Eye (tissue), 1 donor: ENCODE results near the gene NPFF.
"Not testable (repeated sequence)": the region's sequence is repeated elsewhere in the genome, so short reads cannot be mapped to it uniquely, and the experiment has no call there.

ENCODE experiments used
- DNase-seq: peaks from one replicate; pipeline ENCODE4 v3.0.0-alpha.2; 2015

Gene NPFF, protein sequence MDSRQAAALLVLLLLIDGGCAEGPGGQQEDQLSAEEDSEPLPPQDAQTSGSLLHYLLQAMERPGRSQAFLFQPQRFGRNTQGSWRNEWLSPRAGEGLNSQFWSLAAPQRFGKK

DNA sequence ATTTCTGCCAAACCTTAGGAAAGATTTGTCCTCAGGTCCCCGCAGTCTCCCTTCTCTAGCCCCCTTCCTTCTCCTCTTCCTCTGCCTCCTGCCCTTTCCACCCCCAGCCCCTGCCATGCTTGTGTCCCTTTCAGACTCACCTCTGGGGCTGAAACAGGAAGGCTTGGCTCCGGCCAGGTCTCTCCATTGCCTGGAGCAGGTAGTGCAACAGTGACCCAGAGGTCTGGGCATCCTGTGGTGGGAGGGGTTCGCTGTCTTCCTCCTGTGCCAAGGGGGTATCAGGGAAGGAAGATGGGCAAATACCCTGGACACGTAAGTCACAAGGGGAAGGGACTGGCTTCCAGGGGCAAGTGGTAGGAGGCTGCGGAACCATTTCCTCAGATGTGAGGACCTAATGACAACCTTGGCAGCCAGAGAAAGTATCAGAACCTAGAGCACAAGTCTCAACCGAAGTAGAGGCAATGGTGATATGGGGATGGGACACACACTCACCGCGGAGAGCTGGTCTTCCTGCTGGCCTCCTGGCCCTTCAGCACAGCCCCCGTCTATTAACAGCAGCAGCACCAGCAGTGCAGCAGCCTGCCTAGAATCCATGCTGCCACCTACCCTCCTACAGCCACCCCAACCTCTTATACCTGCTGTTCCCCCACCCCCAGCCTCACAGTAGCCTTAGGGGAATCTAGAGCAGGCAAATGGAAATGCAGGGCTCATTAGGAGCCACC lies at the start of gene NPFF:
NPFF (minus strand) TSS at position 604 of the 722 bp plus-strand sequence; CDS start at position 594, 10 bp downstream.
- no peak for DNase-seq

DNA sequence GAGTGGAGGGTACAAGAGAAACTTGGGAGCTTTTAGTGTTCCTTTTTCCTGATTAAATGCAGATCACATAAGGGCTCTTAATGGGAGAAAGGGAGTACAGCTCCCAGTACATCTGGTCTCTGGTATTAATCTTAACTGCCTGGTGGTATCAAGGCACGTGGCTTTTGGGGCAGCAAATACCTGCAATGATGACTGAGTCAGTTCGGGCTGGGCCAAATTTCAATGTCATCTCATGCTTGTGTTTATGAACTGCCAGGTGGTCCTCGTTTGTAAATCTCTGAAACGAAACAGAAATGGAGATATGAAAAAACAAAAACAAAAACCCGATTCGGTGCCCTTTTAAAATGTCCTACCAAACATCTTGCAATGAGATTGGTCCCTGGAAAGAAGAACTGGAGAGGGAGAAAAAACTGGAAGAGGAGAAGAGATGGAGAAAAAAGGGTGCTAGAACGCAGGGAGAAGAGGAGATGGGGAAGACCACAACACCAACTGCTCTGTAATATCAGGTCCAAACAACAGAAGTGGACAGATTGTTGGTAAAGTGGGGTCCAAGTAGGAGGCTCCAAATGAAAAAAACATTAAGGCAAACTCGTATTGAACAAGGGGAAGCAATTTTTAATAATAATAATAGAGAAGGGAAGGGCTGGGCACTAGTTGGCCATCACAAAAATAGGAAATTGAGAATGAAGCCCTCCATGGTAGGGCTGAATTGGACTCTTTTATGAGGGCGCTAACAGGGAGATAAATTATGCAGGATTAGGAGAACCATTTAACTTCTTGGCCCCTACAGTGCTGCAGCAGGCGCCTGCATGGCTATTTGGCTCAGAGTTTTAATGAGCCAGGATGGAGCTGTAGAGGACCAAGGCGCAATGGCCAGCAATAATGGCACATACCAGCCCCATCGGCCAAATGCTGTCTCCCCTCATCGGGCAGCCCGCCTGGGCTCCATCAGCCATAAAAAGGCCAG lies 45.4 kb upstream of the NPFF start:
- DNase-seq: no peak

DNA sequence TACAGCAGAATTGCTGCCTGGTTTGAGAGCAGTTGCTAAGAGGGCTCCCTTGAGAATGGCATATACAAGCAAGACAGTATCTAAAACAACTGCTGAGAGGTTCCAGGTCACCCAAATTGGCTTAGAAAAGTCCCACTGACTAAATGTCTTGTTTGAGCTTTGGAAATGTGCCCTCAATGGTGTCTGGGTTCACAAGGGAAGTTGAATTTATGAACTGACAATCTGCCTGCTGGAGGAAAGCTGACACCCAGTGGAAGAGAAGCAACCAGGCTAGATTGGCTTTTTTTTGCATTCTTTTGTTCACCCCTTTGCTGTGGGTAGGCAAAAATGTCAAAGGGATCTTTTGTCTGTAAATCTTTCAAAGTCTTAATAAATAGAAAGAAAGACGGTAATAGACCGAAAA lies 44.6 kb upstream of the NPFF start:
- DNase-seq: no peak

DNA sequence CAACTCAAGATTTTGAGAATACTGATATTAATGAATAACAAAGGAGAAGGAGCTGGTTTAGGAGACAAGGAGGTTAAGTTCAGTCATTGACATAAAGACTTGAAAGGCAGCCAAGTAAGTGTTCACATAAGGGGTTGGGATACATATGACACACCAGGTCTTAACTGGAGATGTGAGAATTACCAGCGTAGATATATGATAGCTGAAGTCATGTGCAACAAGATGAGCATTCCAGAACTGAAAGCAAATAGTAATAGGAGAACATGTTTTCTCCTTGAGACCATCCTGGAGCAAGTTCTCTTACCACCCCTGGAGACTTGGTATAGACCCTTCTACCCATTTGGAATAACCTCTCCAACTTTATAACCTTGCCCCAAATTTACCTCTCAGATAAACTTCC lies 43.3 kb upstream of the NPFF start:
- no peak for DNase-seq

DNA sequence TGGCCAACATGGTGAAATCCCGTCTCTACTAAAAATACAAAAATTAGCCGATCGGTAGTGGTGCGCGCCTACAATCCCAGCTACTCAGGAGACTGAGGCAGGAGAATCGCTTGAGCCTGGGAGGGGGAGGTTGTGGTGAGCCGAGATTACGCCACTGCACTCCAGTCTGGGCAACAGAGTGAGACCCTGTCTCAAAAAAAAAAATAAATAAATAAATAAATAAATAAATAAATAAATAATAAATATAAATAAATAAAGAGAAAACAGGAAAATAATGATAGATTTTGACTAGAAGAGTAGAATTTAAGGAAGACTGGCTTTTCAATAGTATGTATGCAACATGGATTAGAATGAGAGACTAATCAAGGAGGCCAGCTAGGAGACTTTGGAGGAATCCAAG lies 42.8 kb upstream of the NPFF start:
- DNase-seq: not testable (repeated sequence)

DNA sequence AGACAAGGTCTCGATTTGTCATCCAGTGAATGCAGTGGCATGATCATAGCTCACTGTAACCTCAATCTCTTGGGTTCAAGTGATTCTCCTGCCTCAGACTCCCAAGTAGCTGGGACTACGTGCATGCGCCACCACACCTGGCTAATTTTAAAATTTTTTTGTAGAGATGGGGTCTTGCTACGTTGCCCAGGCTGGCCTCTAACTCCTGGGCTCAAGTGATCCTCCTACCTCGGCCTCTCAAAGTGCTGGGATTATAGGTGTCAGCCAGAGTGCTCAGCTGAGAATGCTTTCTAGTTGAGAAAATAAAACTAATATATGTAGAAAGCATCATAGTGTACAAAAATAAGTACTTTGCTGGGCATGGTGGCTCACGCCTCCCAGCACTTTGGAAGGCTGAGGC lies 41.1 kb upstream of the NPFF start:
- DNase-seq: not testable (repeated sequence)

DNA sequence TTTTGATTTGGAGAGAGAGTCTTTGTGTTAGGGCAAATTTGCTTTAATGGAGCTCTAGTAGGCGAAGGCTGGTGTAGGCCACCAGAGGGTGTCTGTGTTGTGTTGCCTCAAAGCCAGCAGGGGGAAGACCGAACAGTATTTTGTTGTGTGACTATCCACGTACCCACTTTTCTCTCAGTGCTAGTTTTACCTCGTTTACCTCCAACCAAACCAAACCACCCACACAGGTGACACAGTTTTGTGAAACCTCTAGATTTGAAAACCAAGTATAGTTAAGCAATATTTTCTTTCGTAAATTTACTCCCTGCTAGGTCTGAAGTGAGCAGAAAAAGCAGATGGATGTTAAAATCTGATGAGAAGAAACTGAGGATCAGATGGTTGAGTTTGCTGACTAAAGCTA lies 36.3 kb upstream of the NPFF start:
- DNase-seq: peak; percentile 80

DNA sequence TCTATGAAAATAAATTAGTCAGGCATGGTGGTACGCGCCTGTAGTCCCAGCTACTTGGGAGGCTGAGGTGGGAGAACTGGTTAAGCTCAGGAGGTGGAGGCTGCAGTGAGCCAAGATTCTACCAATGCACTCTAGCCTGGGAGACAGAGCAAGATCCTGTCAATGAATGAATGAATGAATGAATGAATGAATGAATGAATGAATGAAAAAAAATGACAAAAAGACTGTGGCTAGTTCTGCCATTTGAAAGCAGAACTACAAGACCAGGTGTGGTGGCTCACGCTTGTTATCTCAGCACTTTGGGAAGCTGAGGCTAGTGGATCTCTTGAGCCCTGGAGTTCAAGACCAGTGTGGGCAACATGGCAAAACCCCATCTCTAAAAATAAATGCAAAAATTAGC lies 32.2 kb upstream of the NPFF start:
- DNase-seq: no peak

DNA sequence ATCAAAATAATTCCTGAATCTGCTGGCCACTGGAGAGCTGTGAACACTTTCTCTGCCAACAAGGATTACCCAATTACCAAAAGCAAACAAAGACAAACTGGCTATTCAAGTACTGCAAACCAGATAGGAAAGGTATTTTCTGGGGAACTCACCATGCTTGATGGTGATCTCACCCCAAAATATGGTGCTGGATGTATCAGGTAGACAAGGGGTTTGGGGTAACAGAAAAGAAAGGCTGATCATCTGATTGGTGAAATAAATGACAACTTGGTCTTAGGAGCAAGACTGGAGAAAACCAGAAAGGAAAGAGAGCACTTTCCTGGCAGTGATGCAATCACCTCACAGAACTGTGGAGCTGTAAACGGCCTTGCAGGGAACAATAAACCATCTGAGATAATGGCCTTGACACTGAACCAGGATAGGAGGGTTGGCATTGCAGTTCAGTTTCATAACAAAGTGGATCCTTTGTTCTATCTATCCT lies 31.0 kb upstream of the NPFF start:
- no peak for DNase-seq

DNA sequence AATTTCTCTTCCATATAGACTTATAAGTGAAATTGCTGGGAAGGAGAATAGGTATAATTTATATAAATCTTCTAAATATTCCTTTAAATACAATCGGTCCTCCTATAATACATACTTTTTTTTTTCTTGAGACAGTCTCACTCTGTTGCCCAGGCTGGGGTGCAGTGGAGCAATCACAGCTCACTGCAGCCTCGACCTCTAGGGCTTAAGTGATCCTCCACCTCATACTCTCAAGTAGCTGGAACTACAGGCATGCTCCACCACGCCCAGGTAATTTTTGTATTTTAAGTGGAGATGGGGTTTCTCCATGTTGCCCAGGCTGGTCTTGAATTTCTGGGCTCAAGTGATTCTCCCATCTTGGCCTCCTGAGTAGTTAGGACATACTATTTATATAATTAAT lies 29.7 kb upstream of the NPFF start:
- no peak for DNase-seq

DNA sequence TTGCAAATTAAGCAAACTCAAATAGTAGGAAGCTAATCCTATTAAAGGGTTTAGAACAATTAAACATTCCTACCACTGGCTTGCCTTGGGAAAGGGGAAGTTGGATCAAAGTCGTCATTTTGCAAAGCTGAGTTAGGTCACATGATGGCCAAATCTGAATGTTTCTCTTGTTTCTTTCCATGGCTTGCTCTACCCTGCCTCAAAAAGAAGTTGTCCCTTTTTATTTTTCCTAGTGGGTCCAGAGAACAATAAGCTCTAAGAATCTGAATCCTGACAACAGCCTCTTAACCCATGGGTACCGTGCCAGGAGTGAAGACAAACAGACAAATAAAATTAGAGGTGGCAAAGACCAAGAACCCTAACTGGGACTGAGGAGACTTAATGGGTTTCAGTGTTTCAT lies 26.2 kb upstream of the NPFF start:
- peak; percentile 10 for DNase-seq

DNA sequence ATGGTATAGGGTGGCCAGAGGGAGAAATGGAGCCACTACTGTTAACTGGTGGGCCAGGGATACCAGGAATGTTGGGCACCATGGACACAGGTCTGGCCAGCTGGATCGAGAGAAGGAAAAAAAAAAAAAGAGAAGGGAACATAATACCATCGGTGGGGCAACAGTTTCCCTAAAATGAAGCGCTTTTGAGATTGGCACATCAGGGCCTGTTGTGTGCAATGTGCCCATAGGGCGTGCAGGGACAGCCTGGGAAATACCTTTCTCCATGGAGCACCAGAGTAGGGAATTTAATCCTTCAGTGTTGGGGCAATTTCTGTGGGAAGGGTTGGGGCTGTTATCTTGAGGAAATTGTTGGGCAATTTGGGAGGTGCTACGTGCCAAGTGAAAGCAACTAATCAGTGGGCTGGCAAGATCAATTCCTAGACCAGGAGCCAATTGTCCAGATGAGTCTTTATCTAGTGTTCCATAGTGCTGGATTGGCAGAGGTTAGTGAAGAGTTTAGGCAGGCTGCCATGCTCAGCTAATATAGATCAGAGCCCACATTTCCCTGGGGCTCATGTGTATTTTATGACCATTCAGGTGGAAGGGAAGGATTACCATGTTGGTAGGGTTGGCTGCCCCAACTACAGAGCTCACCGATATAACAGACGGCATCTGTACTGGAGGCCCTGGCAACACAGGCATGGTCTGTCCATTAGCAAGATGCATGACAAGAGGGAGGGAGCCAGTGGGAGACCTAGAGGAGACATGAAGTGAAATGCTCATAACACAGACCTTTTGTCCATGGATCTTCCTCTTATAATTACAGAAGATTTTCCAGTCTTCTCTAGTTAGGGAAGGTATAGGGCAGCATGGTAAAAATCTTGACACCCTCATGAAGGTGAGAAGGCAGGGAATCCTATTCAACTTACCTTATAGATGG lies 25.5 kb upstream of the NPFF start:
- peak; percentile 9 for DNase-seq

DNA sequence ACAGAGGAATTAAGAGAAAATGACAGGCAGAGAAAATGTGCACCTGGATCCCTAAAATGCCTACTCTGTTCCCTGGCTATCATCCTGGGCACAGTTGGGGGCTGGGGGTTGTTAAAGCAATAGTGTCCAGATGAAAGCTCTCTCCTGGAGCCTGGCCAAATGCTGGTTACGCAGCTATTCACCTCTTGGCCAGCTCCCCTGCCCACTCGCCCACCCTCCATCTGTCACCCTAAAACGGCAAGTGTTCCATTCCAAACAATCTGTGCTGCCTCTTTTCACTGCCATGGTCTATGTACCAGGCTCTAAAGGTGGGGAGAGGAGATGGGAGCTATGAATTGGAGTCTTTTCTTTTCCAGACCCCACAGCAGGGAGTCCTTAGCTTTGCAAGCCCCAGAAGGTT lies 24.7 kb upstream of the NPFF start:
- DNase-seq: no peak

DNA sequence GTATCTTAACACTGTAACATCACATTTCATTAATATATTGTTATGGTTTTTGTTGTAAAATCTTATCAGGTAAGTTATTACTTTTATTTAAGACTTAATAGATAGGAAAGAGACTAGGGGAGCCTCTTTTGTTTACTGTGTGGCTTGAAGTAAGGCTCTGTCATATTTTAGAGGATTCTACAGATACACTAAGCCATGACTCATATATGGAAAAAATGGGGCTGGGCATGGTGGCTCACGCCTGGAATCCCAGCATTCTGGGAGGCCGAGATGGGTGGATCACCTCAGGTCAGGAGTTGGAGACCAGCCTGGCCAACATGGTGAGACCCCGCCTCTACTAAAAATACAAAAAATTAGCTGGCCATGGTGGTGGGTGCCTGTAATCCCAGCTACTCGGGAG lies 23.6 kb upstream of the NPFF start:
- no peak for DNase-seq

DNA sequence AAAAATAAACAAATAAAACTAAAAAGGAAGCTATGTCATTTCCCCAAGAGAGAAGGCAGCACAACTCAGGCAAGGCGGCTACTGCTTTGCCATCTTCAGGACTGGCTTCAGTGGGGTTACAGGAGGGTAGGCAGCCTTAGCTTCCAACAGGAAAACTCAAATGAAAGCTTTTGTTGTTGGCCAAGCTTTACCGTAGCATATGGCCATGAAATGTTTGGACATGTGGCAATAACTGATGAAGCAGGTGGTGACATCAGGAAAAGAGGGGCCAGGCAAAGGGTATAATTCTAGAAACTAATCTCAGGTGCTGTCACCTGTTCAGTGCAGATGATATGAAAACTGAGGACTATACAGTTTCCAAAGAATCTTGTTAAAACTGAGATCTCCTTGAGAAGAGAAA lies 22.8 kb upstream of the NPFF start:
- no peak for DNase-seq

DNA sequence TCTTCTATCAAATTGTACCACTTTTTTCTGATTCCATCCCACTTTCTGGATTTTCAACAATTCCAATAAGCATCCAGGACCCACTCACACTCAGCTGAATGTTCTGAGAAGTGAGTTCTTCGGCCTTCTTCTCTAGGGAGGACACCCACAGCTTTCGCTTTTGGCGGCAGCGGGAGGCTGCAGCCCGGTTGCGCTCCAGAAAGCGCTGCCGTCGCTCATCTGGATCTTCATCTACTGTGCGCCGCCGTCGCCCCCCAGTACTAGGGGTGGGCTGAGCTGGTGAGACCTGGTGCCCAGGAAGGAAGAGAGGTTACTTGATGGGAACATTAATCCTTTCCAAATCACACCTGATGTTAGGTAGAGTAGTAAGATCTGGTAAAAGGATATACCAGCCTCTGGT lies 17.2 kb upstream of the NPFF start:
- DNase-seq: no peak

DNA sequence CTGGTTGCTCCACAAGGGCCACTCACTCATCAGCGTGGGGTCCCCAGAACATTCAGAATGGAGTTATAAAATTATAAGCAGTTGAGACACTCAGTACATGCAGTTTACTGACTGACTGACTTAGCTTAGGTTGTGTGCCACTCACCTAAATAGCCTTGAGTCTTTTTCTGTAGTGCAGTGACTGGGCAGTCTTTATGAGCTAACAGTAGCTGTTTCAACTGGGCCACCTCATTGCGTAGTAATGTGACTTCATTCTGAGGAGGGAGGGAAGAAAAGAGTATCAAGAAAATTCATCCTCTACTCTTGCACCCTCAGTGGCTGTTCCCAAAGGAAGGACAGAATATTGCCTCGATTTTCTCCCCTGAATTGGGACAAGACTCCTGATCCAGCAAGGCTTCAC lies 15.8 kb upstream of the NPFF start:
- no peak for DNase-seq

DNA sequence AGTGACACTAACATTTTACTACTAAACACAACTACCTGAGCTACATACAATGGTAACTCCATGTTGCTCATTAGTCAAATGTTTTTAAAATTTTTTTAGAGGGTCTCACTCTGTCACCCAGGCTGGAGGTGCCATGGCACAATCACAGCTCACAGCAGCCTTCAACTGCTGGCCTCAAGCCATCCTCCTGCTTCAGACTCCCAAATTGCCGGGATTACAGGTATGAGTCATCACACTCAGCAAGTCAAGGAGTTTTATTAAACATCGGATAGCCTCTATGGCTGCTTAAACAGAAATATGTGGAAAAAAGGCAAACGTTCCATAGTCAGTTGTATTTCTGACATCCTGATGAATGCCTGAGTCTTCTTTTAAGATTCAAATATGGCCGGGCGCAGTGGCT lies 11.1 kb upstream of the NPFF start:
- DNase-seq: no peak

DNA sequence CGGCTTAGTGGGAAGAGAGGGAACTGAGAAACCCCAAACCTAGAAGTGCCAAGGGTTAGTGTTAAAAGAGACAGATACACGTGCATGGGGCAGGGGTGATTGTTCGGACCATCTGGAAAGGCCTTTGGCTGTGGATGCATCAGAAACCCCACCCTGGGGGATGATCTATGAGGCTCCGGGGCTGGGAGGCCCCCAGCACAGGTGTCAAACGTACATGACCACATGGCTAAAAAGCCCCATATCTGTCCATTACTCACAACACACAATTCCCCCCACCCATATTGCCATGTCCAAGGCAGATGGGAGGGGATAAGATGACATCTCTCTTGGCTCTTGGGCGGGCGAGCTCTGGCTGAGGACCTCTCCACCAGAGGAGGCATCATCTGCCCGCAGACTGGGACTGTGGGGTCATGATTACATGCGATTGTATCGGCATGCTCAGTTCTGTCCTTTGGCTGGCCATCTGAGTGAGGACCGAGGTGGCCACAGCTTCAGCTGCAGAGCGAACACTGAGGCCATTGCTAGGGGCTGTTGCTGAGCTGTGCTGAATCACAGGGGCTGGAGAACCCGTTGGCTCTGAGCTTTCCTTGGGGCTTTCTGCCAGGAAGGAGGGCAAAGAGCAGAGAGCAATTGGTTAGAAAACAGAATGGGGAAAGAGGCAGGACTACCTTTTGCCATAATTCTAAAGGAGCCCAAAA lies 9.6 kb upstream of the NPFF start:
- DNase-seq: no peak

DNA sequence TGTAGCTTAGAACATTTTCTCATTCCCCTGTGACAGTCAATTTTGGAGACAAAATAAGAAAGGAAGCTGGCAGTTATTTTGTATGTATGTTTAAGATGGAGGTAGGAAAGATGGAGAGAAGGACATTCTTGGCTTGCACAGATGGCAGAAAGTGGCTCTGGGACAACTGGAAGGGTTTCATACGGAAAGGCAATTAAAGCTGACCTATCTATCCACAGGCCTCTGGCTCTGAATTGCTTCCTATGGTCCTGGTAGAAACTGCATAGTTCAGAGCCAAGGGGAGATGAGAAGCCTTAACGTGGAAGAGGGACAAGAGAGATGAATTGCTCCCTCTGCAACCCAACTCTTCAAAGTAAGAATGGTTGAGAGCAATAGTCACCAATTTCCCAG lies 8.0 kb upstream of the NPFF start:
- no peak for DNase-seq

DNA sequence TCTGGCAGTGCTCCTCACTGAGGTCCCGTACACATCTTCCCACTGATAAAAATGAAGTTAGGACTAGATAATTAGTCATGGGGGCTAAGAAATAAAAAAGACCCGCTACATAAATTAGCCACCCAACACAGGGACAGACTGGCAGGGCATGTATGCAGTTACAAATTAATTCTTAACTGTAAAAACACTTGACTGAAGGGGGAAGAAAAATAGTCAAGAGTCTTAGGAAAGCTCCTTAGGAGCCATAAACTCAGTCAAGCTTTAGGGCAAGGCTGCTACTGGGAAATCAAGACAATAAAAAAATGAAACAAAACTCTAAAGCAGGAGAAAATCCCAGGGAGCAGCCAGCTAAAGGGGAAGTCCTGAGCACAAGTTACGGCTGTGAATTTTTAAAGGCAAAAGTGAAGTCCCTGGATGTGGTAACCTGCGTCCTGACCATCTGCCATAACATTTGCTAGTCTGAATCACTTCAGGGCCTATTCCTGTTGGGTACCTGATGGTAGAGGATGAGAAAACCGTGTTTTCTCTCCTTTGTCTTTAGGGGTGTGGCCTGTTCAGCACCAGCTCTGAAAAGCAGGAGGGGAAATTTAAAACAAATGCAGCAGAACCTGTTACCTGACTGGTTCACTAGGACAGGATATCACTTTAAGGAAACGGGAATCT lies 7.5 kb upstream of the NPFF start:
- no peak for DNase-seq
